ENCODE data around the gene MPHOSPH10. TPM values are rescaled to one million over a fixed set of nuclear protein-coding genes. Genes with fewer than 3 reads are reported as not detected.

The MPHOSPH10 gene
- total and polyA plus RNA-seq, 2 of the 4 experiments (the other 2 are of a cell fraction) = 5.4 to 11.2 TPM

DNA sequence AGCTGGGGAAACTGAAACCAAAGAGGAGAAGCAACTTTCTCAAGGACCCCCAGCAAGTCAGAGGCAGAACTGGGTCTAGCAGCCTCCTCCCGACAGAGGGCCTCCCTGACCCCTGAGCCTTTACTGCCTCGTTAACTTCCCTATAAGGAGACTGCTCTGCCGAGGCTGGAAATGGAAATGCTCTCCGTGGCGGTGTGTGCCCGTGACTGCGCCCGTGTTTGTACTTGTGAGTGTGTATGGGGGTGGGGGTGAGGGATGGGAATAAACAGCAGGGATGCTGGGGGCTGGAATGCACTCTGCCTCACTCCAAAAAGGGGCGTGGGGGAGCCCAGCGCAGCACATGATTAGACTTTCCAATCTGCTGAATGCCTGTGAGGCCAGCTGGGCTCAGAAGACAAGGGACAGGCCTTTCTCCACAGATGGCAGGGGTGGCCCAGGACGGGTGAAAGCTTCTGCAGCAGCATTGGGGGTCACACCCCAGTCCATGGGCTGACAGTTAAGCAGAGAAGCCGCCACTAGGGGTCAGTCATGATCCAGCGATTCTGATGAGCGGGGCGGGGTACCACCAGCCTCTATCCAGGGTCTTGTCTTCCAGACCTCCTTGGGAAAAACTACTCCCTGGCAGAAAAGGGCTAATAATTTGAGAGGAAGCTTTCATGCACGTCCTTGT is 26.8 kb downstream of the MPHOSPH10 start:
- 10% methylated on average over 2 of the region's 16 CpGs; no CpG with 5 or more reads in 1 of the 2 experiments for WGBS, 2 experiments (ENCODE audit: extremely low coverage in 2 of 2, insufficient read length in 1 of 2)
- no peak overlapping the region for H4K91ac ChIP-seq (ENCODE audit: insufficient read depth, low read depth, low read length)
- peak overlapping the region; percentile 26 for H3K4me3 ChIP-seq (ENCODE audit: insufficient read depth, low read depth, low read length)
- no peak overlapping the region for H3K18ac ChIP-seq (ENCODE audit: low read depth, low read length)
- no peak overlapping the region for H3K14ac ChIP-seq (replicated peaks; ENCODE audit: low read depth, low read length)
- POLR2A ChIA-PET (ENCODE audit: unreplicated experiment) = no interaction called here
- no peak overlapping the region for H2BK20ac ChIP-seq (ENCODE audit: low read depth, low read length)
- peak; percentile 18 for DNase-seq
- CTCF ChIA-PET = interaction anchor here (1.0 kb wide), 1 partner anchor 22 kb away, joined by 3 read pairs; no protein-coding TSS in a partner anchor
- H2BK5ac ChIP-seq (ENCODE audit: low read depth, low read length, poor library complexity, severe bottlenecking) = no peak overlapping the region
- ATAC-seq (ENCODE audit: low read depth) = peak; percentile 89
- H3K27ac ChIP-seq (ENCODE audit: insufficient read depth, low read length) = no peak overlapping the region
- TF ChIP-seq RAD21 (IDR thresholded peaks at IDR 0.05; ENCODE audit: low read length) (peak; percentile 57), FOS (IDR thresholded peaks at IDR 0.05; ENCODE audit: low read depth, low read length) (no peak)
- TF ChIP-seq, protein P1, sequence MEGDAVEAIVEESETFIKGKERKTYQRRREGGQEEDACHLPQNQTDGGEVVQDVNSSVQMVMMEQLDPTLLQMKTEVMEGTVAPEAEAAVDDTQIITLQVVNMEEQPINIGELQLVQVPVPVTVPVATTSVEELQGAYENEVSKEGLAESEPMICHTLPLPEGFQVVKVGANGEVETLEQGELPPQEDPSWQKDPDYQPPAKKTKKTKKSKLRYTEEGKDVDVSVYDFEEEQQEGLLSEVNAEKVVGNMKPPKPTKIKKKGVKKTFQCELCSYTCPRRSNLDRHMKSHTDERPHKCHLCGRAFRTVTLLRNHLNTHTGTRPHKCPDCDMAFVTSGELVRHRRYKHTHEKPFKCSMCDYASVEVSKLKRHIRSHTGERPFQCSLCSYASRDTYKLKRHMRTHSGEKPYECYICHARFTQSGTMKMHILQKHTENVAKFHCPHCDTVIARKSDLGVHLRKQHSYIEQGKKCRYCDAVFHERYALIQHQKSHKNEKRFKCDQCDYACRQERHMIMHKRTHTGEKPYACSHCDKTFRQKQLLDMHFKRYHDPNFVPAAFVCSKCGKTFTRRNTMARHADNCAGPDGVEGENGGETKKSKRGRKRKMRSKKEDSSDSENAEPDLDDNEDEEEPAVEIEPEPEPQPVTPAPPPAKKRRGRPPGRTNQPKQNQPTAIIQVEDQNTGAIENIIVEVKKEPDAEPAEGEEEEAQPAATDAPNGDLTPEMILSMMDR (conservative IDR thresholded peaks at IDR 0.05; ENCODE audit: low read depth, low read length) = peak; percentile 47
- H3K4ac ChIP-seq (ENCODE audit: low read depth, low read length) = no peak overlapping the region
- no peaks in the 10 kb centered on the region for H4K20me1 ChIP-seq (ENCODE audit: insufficient read depth, low read length)
- BruUV-seq (replicated peaks) = no TSS peak
- no peak overlapping the region for H2AK5ac ChIP-seq (ENCODE audit: low read depth, low read length)
- H2BK120ac ChIP-seq (ENCODE audit: low read depth, low read length) = no peak overlapping the region
- intact Hi-C loops (cut with micrococcal nuclease) = loop anchor here (1.0 kb wide), 1 partner anchor 353 kb away; no protein-coding TSS in a partner anchor
- no peaks in the 10 kb centered on the region for H3K9me3 ChIP-seq (ENCODE audit: control insufficient read depth, insufficient read depth, low read length)
- H4K5ac ChIP-seq (ENCODE audit: low read depth, low read length) = no peak overlapping the region
- no peak overlapping the region for H3K23ac ChIP-seq (ENCODE audit: low read depth, low read length)
- peaks cover 2% of the 10 kb centered on the region; the same call in 1 of the 2 replicates for H3K4me1 ChIP-seq (ENCODE audit: control insufficient read depth, insufficient read depth, low read length)
- no peak overlapping the region for H3K56ac ChIP-seq (ENCODE audit: extremely low read depth, insufficient read depth, low read length)
- H2AK9ac ChIP-seq (replicated peaks; ENCODE audit: low read depth, low read length, poor library complexity) = no peak overlapping the region
- no peak overlapping the region for H2BK15ac ChIP-seq (ENCODE audit: low read depth, low read length)
- no peak overlapping the region for H4K8ac ChIP-seq (ENCODE audit: low read depth in 2 of 2, low read length in 2 of 2)
- peak overlapping the region; percentile 71 for H2AFZ ChIP-seq (replicated peaks; ENCODE audit: low read length, poor library complexity)
- in situ Hi-C loops (cut with MboI; ENCODE audit: low sequenced_read_pairs) = loop anchor here (10.0 kb wide), 1 partner anchor 348 kb away; no protein-coding TSS in a partner anchor
- peaks cover 8% of the 10 kb centered on the region; the same call in 1 of the 2 replicates for H3K27me3 ChIP-seq (ENCODE audit: control insufficient read depth, insufficient read depth, low read length)
- dilution Hi-C loops (cut with HindIII; ENCODE audit: low sequenced_read_pairs, unreplicated experiment) = no loop called here
- peak overlapping the region; percentile 81 for H3K4me2 ChIP-seq (ENCODE audit: low read depth, low read length)
- H3K36me3 ChIP-seq (ENCODE audit: control insufficient read depth, insufficient read depth, low read length) = no peaks in the 10 kb centered on the region
- no peaks in the 10 kb centered on the region for H3K9me1 ChIP-seq (ENCODE audit: insufficient read depth, low read length)
- H3K9ac ChIP-seq (ENCODE audit: low read depth, low read length) = no peak overlapping the region
- no peaks in the 10 kb centered on the region for H3K79me1 ChIP-seq (ENCODE audit: low read depth in 1 of 2, low read length in 2 of 2)
